ENCODE measurements around the gene STK11IP. TPM values are rescaled to one million over a fixed set of nuclear protein-coding genes. Genes with fewer than 3 reads are reported as not detected.

Gene STK11IP
- polyA plus RNA-seq, 3 donors from 2014 or later = 12.6 to 18.4 (median 16.6) TPM

DNA sequence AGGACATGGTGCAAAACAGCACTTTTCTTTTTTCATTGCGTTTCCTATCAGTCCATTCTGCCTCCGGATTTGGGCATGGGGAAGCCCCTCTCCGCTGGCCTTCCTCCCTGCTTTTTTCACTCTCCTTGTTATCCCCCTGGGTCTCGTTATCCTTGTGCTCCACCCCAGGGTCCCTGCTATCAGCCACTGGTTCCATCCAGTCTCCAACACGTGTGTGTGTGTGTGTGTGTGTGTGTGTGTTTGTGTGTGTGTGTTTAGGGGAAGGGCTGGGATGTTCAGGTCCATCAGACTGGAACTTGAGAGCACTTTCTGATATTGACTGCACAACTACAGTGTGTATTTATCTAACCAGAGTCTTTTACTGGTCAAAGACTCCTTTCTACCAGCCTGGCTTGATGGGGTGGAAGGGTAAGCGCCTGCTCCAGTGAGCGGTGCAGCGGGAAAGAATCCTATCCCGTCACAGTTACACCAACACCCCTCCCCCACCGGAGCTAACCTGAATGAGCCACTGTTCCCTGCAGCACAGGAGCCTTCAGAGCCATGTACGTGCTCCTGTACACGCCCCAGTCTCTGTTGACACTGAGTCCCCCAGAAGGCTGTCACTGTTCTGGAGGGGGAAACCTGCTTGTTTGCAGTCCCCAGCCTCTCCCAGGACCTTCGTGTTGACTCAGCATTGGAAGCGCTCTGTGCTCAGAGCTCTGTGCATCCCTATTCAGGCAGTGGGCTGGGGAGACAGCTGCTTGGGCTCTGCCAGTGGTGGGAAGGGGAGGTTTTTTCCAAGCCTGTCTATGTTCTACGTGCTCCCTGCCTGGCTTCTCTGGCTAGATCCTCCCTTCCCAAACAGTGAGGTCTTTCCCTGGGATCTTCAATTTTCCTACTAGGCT lies 20.9 kb upstream of the STK11IP start:
- Mint-ChIP-seq H3K27ac (no peak overlapping the region), H3K4me1 (peaks cover 0 to 2% of the 10 kb centered on the region in 2 donors), H3K27me3 (ENCODE audit: low read depth in 3 of 3) (peaks cover 3 to 28% (median 12%) of the 10 kb centered on the region in 3 donors), H3K9me3 (no peaks in the 10 kb centered on the region), H3K4me3 (no peak overlapping the region), H3K36me3 (no peaks in the 10 kb centered on the region)
- DNase-seq = no peak

DNA sequence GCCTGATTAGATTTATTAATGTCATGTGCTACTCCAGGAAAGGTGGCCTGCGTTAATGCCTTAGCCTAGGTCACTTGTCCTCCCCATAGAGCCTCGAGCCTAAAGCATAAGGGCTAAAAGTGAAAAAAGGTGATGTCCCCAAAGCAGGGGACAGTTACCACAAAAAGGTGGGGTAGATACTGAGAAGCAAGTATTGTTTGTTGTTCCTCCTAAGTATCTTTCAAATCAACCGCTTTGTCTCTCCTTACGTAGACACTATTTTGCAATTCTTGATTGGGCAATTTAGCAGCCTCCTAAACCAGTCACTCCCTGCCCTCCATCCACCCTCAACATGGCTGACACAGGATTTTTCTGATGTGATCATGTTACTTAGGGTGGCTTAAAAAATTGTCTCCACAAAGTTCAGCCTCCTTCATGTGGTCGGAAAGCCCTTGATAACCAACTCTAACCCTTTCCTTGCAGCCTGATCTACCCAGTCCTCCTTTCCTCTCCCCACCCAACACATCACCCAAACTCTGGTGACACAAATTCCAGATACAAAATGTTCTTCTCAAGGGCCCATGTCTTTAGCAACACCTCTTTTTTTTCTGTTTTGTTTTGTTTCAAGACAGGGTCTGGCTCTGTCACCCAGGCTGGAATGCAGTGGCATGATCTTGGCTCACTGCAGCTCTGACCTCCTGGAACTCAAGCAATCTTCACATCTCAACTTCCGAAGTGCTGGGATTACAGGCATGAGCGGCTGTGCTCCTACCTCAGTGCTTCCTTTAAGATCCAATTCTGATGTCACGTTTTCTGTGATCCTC lies 18.6 kb upstream of the STK11IP start:
- DNase-seq = no peak
- Mint-ChIP-seq H3K4me1 (no peaks in the 10 kb centered on the region), H3K9me3 (no peaks in the 10 kb centered on the region), H3K36me3 (no peaks in the 10 kb centered on the region), H3K27ac (no peak overlapping the region), H3K4me3 (no peak overlapping the region), H3K27me3 (ENCODE audit: low read depth in 3 of 3) (peaks cover 3 to 15% (median 6%) of the 10 kb centered on the region in 3 donors)

GRCh38 chr2:219581346-219581745 lies 16.3 kb upstream of the STK11IP start:
- H3K4me3 Mint-ChIP-seq = no peak overlapping the region
- no peaks in the 10 kb centered on the region for H3K36me3 Mint-ChIP-seq
- no peaks in the 10 kb centered on the region for H3K9me3 Mint-ChIP-seq
- H3K27me3 Mint-ChIP-seq (ENCODE audit: low read depth in 3 of 3) = peaks cover 1 to 13% (median 5%) of the 10 kb centered on the region in 3 donors
- H3K4me1 Mint-ChIP-seq = no peaks in the 10 kb centered on the region
- DNase-seq = no peak
- H3K27ac Mint-ChIP-seq = no peak overlapping the region

- Mint-ChIP-seq H3K27me3 (ENCODE audit: low read depth in 3 of 3) (peaks cover 2 to 14% (median 8%) of the 10 kb centered on the region in 3 donors), H3K27ac (no peak overlapping the region), H3K4me3 (no peak overlapping the region), H3K9me3 (no peaks in the 10 kb centered on the region), H3K4me1 (no peaks in the 10 kb centered on the region), H3K36me3 (no peaks in the 10 kb centered on the region)
- DNase-seq = no peak
Observed at GRCh38 chr2:219591091-219591490, 6.6 kb upstream of the STK11IP start.

DNA sequence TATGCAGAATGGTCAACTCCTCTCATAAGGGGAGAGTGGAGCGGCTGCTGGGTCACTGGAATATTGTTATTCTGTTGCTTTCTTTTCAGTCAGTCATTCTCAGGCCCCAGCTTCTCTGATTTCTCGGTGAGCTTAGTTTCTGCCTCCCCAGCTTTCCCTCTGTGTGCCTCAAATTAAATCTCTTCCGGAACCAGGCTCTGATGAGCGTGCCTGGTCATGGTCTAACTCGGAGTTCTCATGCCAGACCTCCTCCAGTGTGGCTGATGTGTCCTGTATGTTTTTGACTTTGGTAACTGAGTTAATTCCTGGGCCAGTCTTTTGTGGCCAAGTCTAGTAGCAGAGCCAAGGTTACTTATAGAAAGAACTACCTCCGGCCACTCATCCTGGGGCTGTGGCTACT lies 4.9 kb upstream of the STK11IP start:
- no peak overlapping the region for H3K4me3 Mint-ChIP-seq
- H3K27ac Mint-ChIP-seq = no peak overlapping the region
- H3K4me1 Mint-ChIP-seq = peaks cover 9 to 10% of the 10 kb centered on the region in 2 donors
- peaks cover 2 to 15% (median 9%) of the 10 kb centered on the region in 3 donors for H3K27me3 Mint-ChIP-seq (ENCODE audit: low read depth in 3 of 3)
- no peaks in the 10 kb centered on the region for H3K9me3 Mint-ChIP-seq
- DNase-seq = no peak
- H3K36me3 Mint-ChIP-seq = peaks cover 0 to 3% (median 0%) of the 10 kb centered on the region in 3 donors

GRCh38 chr2:219593154-219593553 lies 4.5 kb upstream of the STK11IP start:
- Mint-ChIP-seq H3K4me1 (peaks cover 12 to 14% of the 10 kb centered on the region in 2 donors), H3K9me3 (no peaks in the 10 kb centered on the region), H3K36me3 (peaks cover 0 to 3% (median 0%) of the 10 kb centered on the region in 3 donors), H3K27me3 (ENCODE audit: low read depth in 3 of 3) (peaks cover 6 to 20% (median 13%) of the 10 kb centered on the region in 3 donors), H3K4me3 (no peak overlapping the region), H3K27ac (no peak overlapping the region)
- no peak for DNase-seq

GRCh38 chr2:219595256-219595655 lies 2.4 kb upstream of the STK11IP start:
- Mint-ChIP-seq H3K4me3 (peak overlapping the region in 1 of 5 donors; percentile 24), H3K9me3 (no peaks in the 10 kb centered on the region), H3K36me3 (peaks cover 0 to 3% (median 0%) of the 10 kb centered on the region in 3 donors), H3K27ac (no peak overlapping the region), H3K4me1 (peaks cover 24 to 28% of the 10 kb centered on the region in 2 donors), H3K27me3 (ENCODE audit: low read depth in 3 of 3) (peaks cover 7 to 19% (median 16%) of the 10 kb centered on the region in 3 donors)
- DNase-seq = no peak

DNA sequence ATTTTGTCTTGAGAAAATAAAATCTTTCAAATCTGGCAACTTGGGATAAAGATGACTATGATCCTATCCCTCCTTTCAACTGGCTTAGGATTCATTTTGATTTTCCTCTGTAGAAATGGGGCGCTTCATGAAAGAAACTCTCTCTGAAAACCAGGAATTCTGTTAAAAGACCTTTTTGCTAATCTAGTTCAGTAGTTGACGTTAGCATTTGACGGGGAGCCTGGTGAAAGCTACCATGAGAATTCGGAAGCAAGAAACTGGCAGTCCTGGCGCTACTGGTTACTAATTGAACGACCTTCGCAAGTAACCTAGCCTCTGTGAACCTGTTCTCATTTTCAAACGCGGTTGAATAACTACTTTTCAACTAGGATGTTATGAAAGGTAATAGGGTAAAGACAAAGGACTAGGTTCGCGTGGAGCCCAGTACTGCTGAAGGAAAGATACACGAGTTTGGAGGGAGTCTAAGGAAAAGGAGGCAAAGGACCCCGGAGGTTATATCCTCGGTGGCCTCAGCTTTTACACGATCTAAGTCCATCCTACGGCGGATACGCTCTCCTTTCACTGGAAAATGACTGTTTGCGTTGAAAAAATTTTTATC lies 604 bp upstream of the STK11IP start:
- no peak for DNase-seq
- Mint-ChIP-seq H3K9me3 (no peaks in the 10 kb centered on the region), H3K4me1 (peaks cover 24 to 33% of the 10 kb centered on the region in 2 donors), H3K27me3 (ENCODE audit: low read depth in 3 of 3) (peaks cover 7 to 16% (median 14%) of the 10 kb centered on the region in 3 donors), H3K4me3 (peak overlapping the region; percentile 89 to 98 (median 97)), H3K36me3 (peaks cover 5 to 15% (median 8%) of the 10 kb centered on the region in 3 donors), H3K27ac (peak overlapping the region; percentile 90 to 98 (median 96))

GRCh38 chr2:219598308-219599078 lies 836 bp downstream of the STK11IP start:
- no peaks in the 10 kb centered on the region for H3K9me3 Mint-ChIP-seq
- H3K4me1 Mint-ChIP-seq = peaks cover 24 to 33% of the 10 kb centered on the region in 2 donors
- DNase-seq = no peak
- peak overlapping the region; percentile 89 to 98 (median 97) for H3K4me3 Mint-ChIP-seq
- H3K27ac Mint-ChIP-seq = peak overlapping the region; percentile 90 to 98 (median 96)
- peaks cover 7 to 15% (median 10%) of the 10 kb centered on the region in 3 donors for H3K27me3 Mint-ChIP-seq (ENCODE audit: low read depth in 3 of 3)
- H3K36me3 Mint-ChIP-seq = peaks cover 5 to 20% (median 10%) of the 10 kb centered on the region in 3 donors

DNA sequence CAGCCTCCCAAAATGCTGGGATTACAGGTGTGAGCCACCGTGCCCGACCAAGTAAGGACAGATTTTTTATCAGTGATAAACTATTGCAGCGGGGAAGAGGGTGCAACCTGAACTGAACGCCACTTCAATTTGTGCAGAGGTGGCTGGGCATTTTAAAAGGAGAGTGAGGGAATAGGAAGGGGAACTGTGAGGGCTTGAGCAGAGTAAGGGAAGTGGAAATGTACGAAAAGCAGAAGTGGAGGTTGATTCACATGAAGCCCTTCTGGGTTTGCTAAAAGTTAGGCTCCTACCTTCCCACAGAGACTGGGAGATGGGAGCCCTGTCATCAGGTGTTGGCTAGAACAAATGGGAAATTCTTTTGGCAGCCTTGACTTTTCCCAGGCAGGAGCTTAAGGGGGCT lies 6.1 kb downstream of the STK11IP start:
- peaks cover 0 to 5% (median 0%) of the 10 kb centered on the region in 3 donors for H3K27me3 Mint-ChIP-seq (ENCODE audit: low read depth in 3 of 3)
- H3K4me1 Mint-ChIP-seq = peaks cover 7 to 13% of the 10 kb centered on the region in 2 donors
- peaks cover 16 to 40% (median 27%) of the 10 kb centered on the region in 3 donors for H3K36me3 Mint-ChIP-seq
- no peak overlapping the region for H3K27ac Mint-ChIP-seq
- H3K9me3 Mint-ChIP-seq = no peaks in the 10 kb centered on the region
- no peak overlapping the region for H3K4me3 Mint-ChIP-seq
- no peak for DNase-seq

- Mint-ChIP-seq H3K9me3 (no peaks in the 10 kb centered on the region), H3K36me3 (peaks cover 19 to 51% (median 36%) of the 10 kb centered on the region in 3 donors), H3K4me3 (no peak overlapping the region), H3K27me3 (ENCODE audit: low read depth in 3 of 3) (peaks cover 0 to 5% (median 0%) of the 10 kb centered on the region in 3 donors), H3K27ac (no peak overlapping the region), H3K4me1 (peaks cover 0 to 3% of the 10 kb centered on the region in 2 donors)
- no peak for DNase-seq
Observed at GRCh38 chr2:219605607-219605954, 7.9 kb downstream of the STK11IP start.

GRCh38 chr2:219607931-219608330 lies 10.3 kb downstream of the STK11IP start:
- Mint-ChIP-seq H3K9me3 (no peaks in the 10 kb centered on the region), H3K4me3 (no peak overlapping the region), H3K36me3 (peaks cover 28 to 52% (median 41%) of the 10 kb centered on the region in 3 donors), H3K27me3 (ENCODE audit: low read depth in 3 of 3) (peaks cover 0 to 5% (median 0%) of the 10 kb centered on the region in 3 donors), H3K27ac (no peak overlapping the region), H3K4me1 (peaks cover 10 to 11% of the 10 kb centered on the region in 2 donors)
- no peak for DNase-seq

All from immature natural killer cell (primary cell).